ENCODE data around the gene TNPO1. TPM values are rescaled to one million over a fixed set of nuclear protein-coding genes. Genes with fewer than 3 reads are reported as not detected.

The TNPO1 gene
- polyA plus RNA-seq, 1 experiment, result 134 TPM

DNA sequence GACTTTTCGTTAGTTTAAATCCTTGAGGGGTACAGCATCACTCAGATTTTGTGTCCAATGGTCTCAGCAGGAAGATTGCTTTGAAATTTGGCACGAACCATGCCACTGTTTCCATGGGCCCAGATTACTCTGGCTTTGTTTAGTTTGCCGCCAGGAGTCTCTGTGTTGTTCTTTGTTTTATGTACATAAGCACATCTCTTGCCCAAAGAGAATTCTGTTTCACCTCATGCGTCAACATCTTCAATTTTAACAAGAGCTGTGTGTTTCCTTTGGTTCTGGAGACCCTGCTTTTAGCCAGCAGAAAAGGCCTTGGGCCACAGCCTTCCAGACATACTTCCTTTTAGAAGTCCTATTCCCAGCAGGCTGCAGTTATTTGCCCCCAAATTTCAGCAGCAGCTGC lies 62.4 kb downstream of the TNPO1 start:
- Histone ChIP-seq H3K27ac (ENCODE audit: low read depth, low read length) (no peak overlapping the region), H3K4me3 (ENCODE audit: low read depth, low read length) (no peak overlapping the region), H3K9me3 (ENCODE audit: control insufficient read depth, insufficient read depth, low read length) (no peaks in the 10 kb centered on the region), H3K27me3 (ENCODE audit: control insufficient read depth, insufficient read depth, low read length) (no peaks in the 10 kb centered on the region)
- ChIA-PET CTCF (no interaction called here), POLR2A (no interaction called here)
- no peak for TF ChIP-seq CTCF (IDR thresholded peaks at IDR 0.05; ENCODE audit: low read depth, low read length)
- no peak for DNase-seq (ENCODE audit: low read depth, low spot score)

- no peak for DNase-seq (ENCODE audit: low read depth, low spot score)
- Histone ChIP-seq H3K27ac (ENCODE audit: low read depth, low read length) (no peak overlapping the region), H3K27me3 (ENCODE audit: control insufficient read depth, insufficient read depth, low read length) (no peaks in the 10 kb centered on the region), H3K9me3 (ENCODE audit: control insufficient read depth, insufficient read depth, low read length) (no peaks in the 10 kb centered on the region), H3K4me3 (ENCODE audit: low read depth, low read length) (no peak overlapping the region)
- no peak for TF ChIP-seq CTCF (IDR thresholded peaks at IDR 0.05; ENCODE audit: low read depth, low read length)
- CTCF ChIA-PET, result no interaction called here
- POLR2A ChIA-PET, result no interaction called here
Measured at GRCh38 chr5:72882989-72883388, 66.5 kb downstream of the TNPO1 start.

GRCh38 chr5:72883850-72884249 lies 67.4 kb downstream of the TNPO1 start:
- no peak overlapping the region for H3K27ac ChIP-seq (ENCODE audit: low read depth, low read length)
- ChIA-PET CTCF (no interaction called here), POLR2A (no interaction called here)
- H3K9me3 ChIP-seq (ENCODE audit: control insufficient read depth, insufficient read depth, low read length), result no peaks in the 10 kb centered on the region
- no peak for TF ChIP-seq CTCF (IDR thresholded peaks at IDR 0.05; ENCODE audit: low read depth, low read length)
- DNase-seq (ENCODE audit: low read depth, low spot score), result no peak
- no peaks in the 10 kb centered on the region for H3K27me3 ChIP-seq (ENCODE audit: control insufficient read depth, insufficient read depth, low read length)
- no peak overlapping the region for H3K4me3 ChIP-seq (ENCODE audit: low read depth, low read length)

DNA sequence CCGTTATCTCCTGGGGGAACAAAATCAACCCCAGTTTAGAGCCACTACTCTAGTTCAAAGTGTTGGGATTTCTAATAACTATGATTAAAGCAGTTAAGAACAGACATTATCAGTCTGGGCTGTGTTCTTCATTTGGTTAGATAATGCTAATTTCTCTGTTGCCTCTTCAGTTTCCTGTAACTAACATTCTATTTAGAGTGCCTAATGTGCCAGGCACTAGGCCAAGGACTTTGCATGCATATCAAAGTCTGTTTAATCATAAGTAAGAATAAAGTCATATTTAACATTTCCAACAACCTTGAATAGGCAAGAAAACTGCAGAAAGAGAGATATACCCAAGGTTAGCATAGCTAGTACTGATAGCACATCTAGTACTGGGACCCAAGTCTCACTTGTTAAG lies 68.4 kb downstream of the TNPO1 start:
- ChIA-PET CTCF (no interaction called here), POLR2A (no interaction called here)
- no peak for TF ChIP-seq CTCF (IDR thresholded peaks at IDR 0.05; ENCODE audit: low read depth, low read length)
- no peaks in the 10 kb centered on the region for H3K27me3 ChIP-seq (ENCODE audit: control insufficient read depth, insufficient read depth, low read length)
- H3K9me3 ChIP-seq (ENCODE audit: control insufficient read depth, insufficient read depth, low read length), result no peaks in the 10 kb centered on the region
- no peak for DNase-seq (ENCODE audit: low read depth, low spot score)
- no peak overlapping the region for H3K27ac ChIP-seq (ENCODE audit: low read depth, low read length)
- H3K4me3 ChIP-seq (ENCODE audit: low read depth, low read length), result no peak overlapping the region

DNA sequence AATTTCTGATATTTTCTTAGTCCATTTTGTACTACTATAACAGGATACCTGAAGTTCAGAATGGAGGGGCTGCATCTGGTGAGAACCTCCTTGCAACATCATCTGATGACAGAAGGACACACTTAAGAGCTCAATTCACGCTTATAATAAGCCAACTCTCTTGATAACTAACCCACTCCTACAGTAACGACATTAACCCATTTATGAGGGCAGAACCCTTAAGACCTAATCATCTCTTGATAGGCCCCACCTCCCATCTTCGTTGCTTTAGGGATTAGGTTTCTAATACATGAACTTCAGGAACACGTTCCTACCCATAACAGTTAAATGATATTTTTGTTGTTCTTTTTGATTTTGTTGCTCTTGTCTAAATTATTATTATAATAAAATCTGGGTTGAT lies 69.4 kb downstream of the TNPO1 start:
- POLR2A ChIA-PET, result no interaction called here
- TF ChIP-seq CTCF (IDR thresholded peaks at IDR 0.05; ENCODE audit: low read depth, low read length), result no peak
- H3K27me3 ChIP-seq (ENCODE audit: control insufficient read depth, insufficient read depth, low read length), result no peaks in the 10 kb centered on the region
- H3K27ac ChIP-seq (ENCODE audit: low read depth, low read length), result no peak overlapping the region
- no peak for DNase-seq (ENCODE audit: low read depth, low spot score)
- H3K4me3 ChIP-seq (ENCODE audit: low read depth, low read length), result no peak overlapping the region
- no peaks in the 10 kb centered on the region for H3K9me3 ChIP-seq (ENCODE audit: control insufficient read depth, insufficient read depth, low read length)
- CTCF ChIA-PET, result no interaction called here

Data from AG04450 (cell line).